ENCODE data around the gene ZBBX. TPM values are rescaled to one million over a fixed set of nuclear protein-coding genes. Genes with fewer than 3 reads are reported as not detected.

ZBBX gene
- polyA plus RNA-seq, 6 donors from 2014 or later, result not detected

Other genes with a start within 250 kb of the ZBBX start
- not detected for gene SERPINI2, start 93.7 kb upstream of the ZBBX start, polyA plus RNA-seq (ENCODE audit: low read depth in 6 of 6)

Measured in naive B cell (primary cell).